Lower lobe of right lung (tissue), 2 donors: ENCODE data around the gene MRPL14. TPM values are rescaled to one million over a fixed set of nuclear protein-coding genes. Genes with fewer than 3 reads are reported as not detected.

Source experiments
- ATAC-seq, 2 donors: fragments of 200-7000 bp; cut with Tn5 transposase; one replicate each; pipeline ENCODE4 v1.9.1; 2020 to 2022; ENCODE audit warnings: mild to moderate bottlenecking in 2 of 2, moderate library complexity in 2 of 2
- DNase-seq: peaks from one replicate; pipeline ENCODE4 v3.0.0-alpha.2; 2020
- H3K27ac ChIP-seq: fragments of 200-600 bp; one replicate; pipeline ENCODE4 v1.8.0; 2022
- H3K27me3 ChIP-seq: fragments of 200-600 bp; one replicate; pipeline ENCODE4 v1.8.0; 2022; ENCODE audit warnings: low read depth
- H3K36me3 ChIP-seq: fragments of 200-600 bp; one replicate; pipeline ENCODE4 v1.8.0; 2022; ENCODE audit warnings: mild to moderate bottlenecking
- H3K4me1 ChIP-seq: fragments of 200-600 bp; one replicate; pipeline ENCODE4 v1.8.0; 2022
- H3K4me3 ChIP-seq: fragments of 200-600 bp; one replicate; pipeline ENCODE4 v1.8.0; 2022; ENCODE audit warnings: mild to moderate bottlenecking
- H3K9me3 ChIP-seq: fragments of 200-600 bp; one replicate; pipeline ENCODE4 v1.8.0; 2022
- CTCF ChIP-seq: fragments of 200-600 bp; IDR thresholded peaks from one replicate; pipeline ENCODE4 v1.8.0; 2022; ENCODE audit warnings: antibody characterized with exemption, mild to moderate bottlenecking
- intact Hi-C: fragments of 100-400 bp; cut with DNase I; formaldehyde crosslinking; loops from one replicate; pipeline ENCODE4 v1.11.0; 2022
- total RNA-seq: library from RNA; stranded (reverse); fragmentation: NEBNext Ultra II Directional; extraction: Animal tissue kit (Norgen Biotek cat#: 25700); gene quantifications from one replicate; pipeline ENCODE4 v1.2.1, GENCODE V29; 2021
- donor health status: DM: no; HTN: yes; CAD: no; lungs with severe emphysema.

MRPL14 gene
- total RNA-seq, 1 donor from 2014 or later = 83.9 TPM

GRCh38 chr6:44068607-44069296 lies 58.5 kb downstream of the MRPL14 start:
- Histone ChIP-seq H3K36me3 (no peaks in the 10 kb centered on the region), H3K4me1 (peaks cover 20% of the 10 kb centered on the region), H3K9me3 (no peaks in the 10 kb centered on the region), H3K27ac (no peak overlapping the region), H3K4me3 (no peak overlapping the region), H3K27me3 (peaks cover 6% of the 10 kb centered on the region)
- DNase-seq (no peak), ATAC-seq (no peak)
- TF ChIP-seq CTCF = no peak
- intact Hi-C loops = no loop called here

- Histone ChIP-seq H3K4me3 (no peak overlapping the region), H3K4me1 (peaks cover 10% of the 10 kb centered on the region), H3K27me3 (peaks cover 5% of the 10 kb centered on the region), H3K27ac (no peak overlapping the region), H3K9me3 (no peaks in the 10 kb centered on the region), H3K36me3 (no peaks in the 10 kb centered on the region)
- ATAC-seq (no peak), DNase-seq (no peak)
- intact Hi-C loops = no loop called here
- no peak for TF ChIP-seq CTCF
These were observed 59.8 kb downstream of the MRPL14 start for GRCh38 chr6:44067173-44068139.

GRCh38 chr6:44066394-44067172 lies 60.7 kb downstream of the MRPL14 start:
- DNase-seq = no peak
- H3K27me3 ChIP-seq = no peaks in the 10 kb centered on the region
- TF ChIP-seq CTCF = no peak
- intact Hi-C loops = no loop called here
- no peaks in the 10 kb centered on the region for H3K9me3 ChIP-seq
- no peaks in the 10 kb centered on the region for H3K36me3 ChIP-seq
- peaks cover 16% of the 10 kb centered on the region for H3K4me1 ChIP-seq
- H3K27ac ChIP-seq = no peak overlapping the region
- no peak overlapping the region for H3K4me3 ChIP-seq
- no peak for ATAC-seq

GRCh38 chr6:44065443-44066140 lies 61.7 kb downstream of the MRPL14 start:
- Histone ChIP-seq H3K4me3 (no peak overlapping the region), H3K36me3 (no peaks in the 10 kb centered on the region), H3K9me3 (no peaks in the 10 kb centered on the region), H3K27me3 (no peaks in the 10 kb centered on the region), H3K4me1 (peaks cover 16% of the 10 kb centered on the region), H3K27ac (no peak overlapping the region)
- DNase-seq = no peak
- intact Hi-C loops = no loop called here
- no peak for TF ChIP-seq CTCF
- ATAC-seq = no peak

- no peak for TF ChIP-seq CTCF
- ATAC-seq (no peak), DNase-seq (no peak)
- Histone ChIP-seq H3K27ac (no peak overlapping the region), H3K4me1 (peaks cover 16% of the 10 kb centered on the region), H3K36me3 (no peaks in the 10 kb centered on the region), H3K4me3 (no peak overlapping the region), H3K27me3 (no peaks in the 10 kb centered on the region), H3K9me3 (no peaks in the 10 kb centered on the region)
- intact Hi-C loops = no loop called here
These were observed 62.3 kb downstream of the MRPL14 start for GRCh38 chr6:44064948-44065272.
